GM12874 (cell line): ENCODE results near the gene TXNRD3.

Experiments
- CTCF ChIP-seq: IDR thresholded peaks from 2 replicates; pipeline ENCODE4 v1.5.1; 2011; ENCODE audit warnings: low read depth, mild to moderate bottlenecking, control low read depth, low read length, moderate library complexity; ENCODE audit not compliant: insufficient read depth

Gene TXNRD3

DNA sequence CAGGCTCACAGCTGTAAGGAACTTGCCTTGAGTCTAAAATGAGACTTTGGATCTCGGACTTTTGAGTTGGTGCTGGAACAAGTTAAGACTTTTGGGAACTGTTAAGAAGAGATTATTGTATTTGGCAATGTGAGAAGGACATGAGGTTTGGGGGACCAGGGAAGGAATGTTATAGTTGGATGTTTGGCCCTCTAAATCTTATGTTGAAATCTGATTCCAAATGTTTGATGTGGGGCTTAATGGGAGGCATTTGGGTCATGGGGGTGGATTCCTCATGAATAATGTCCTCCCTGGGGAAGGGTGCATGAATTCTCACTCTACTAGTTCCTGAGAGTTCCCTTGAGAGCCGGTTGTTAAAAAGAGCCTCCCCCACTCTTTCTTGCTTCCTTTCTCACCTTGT lies 30.6 kb upstream of the TXNRD3 start:
- no peak for TF ChIP-seq CTCF

DNA sequence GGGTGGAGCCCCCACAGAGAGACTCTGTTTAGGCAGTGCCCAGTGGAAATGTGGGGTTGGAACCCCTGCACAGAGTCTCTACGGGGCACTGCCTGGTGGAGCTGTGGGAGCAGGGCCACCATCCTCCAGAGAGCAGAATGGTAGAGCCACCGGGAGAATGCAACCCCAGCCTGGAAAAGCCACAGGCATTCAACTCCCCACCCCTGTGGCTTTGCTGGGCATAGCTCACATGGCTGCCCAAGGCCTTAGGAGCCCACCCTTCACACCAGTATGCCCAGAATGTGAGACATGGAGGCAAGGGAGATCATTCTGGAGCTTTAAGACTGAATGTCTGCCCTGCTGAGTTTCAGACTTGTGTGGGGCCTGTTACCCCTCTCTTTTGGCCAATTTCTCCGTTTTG lies 30.1 kb upstream of the TXNRD3 start:
- no peak for TF ChIP-seq CTCF

- no peak for TF ChIP-seq CTCF
Measured at GRCh38 chr3:126684218-126684751, 29.4 kb upstream of the TXNRD3 start.

DNA sequence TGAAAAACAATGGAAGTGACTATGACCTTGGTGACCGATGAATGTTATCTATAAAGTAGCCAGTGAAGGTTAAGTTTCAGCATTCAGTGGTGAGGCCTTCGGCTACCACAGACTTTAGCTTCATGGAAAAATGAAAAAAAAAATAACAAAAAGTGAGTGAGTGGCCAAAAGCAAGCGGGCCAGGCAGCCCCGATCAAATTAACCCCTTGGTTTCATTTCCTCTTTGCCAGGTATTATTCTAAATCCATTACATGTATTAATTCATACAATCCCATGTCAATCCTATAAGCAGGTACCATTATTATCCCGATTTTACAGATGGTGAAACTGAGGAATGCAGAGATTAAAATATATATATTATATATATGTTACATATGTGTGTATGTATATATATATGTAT lies 28.1 kb upstream of the TXNRD3 start:
- TF ChIP-seq CTCF: no peak

- TF ChIP-seq CTCF: no peak
Measured at GRCh38 chr3:126682009-126682408, 27.1 kb upstream of the TXNRD3 start.

DNA sequence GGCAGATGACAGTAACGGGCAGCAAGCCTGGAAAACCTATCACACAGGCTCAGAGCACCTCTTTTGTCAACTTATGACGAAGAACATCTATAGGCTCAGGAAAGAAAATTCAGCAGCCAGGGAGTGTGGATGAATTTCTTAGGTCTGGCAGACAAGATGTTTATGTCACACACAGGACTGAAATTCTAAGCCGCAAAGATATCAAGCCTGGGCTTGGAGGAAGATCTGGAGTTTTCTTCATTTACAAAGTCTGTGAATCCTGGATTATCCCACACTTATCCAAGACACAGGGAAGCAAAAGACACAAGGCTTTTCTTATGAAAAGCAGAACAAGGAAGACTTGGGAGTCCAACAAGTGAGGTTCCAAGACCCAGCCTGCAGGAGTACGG lies 25.7 kb upstream of the TXNRD3 start:
- TF ChIP-seq CTCF: no peak

- TF ChIP-seq CTCF: no peak
Measured at GRCh38 chr3:126679831-126680666, 25.1 kb upstream of the TXNRD3 start.
